ENCODE data around the gene YBEY.

DNA sequence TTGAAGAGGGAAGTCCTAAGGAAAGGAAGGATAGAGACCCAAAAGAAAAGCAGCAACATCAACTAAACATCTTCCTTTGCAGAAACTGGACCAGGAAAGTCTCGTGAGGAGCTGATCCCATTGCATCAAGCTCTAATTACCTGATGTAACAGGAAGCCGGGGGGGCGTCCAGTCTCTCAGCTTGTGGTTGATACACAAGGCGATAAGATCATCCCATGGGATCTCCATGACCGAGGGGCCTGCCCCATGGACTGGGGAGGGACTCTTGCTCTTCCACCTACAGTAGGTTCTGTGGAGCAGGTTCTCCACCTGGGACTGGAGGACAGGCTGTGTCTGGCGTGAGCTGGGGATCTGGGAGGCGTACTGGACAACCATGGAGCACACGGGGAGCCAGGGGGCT, 42.8 kb upstream of the YBEY start:
- no peak for TF ChIP-seq POLR2A (IDR thresholded peaks at IDR 0.05)
- TF ChIP-seq, protein P1, sequence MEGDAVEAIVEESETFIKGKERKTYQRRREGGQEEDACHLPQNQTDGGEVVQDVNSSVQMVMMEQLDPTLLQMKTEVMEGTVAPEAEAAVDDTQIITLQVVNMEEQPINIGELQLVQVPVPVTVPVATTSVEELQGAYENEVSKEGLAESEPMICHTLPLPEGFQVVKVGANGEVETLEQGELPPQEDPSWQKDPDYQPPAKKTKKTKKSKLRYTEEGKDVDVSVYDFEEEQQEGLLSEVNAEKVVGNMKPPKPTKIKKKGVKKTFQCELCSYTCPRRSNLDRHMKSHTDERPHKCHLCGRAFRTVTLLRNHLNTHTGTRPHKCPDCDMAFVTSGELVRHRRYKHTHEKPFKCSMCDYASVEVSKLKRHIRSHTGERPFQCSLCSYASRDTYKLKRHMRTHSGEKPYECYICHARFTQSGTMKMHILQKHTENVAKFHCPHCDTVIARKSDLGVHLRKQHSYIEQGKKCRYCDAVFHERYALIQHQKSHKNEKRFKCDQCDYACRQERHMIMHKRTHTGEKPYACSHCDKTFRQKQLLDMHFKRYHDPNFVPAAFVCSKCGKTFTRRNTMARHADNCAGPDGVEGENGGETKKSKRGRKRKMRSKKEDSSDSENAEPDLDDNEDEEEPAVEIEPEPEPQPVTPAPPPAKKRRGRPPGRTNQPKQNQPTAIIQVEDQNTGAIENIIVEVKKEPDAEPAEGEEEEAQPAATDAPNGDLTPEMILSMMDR (IDR thresholded peaks at IDR 0.05) = no peak
- TF ChIP-seq EP300 (IDR thresholded peaks at IDR 0.05) = no peak

All from ovary (tissue), 3 donors.